HG02759 (cell line): ENCODE measurements around the gene ASB15.
"Not testable (repeated sequence)": the region's sequence is repeated elsewhere in the genome, so short reads cannot be mapped to it uniquely, and the experiment has no call there.

Experiments
- ATAC-seq: cut with Tn5 transposase; IDR thresholded peaks from one replicate; pipeline ENCODE4 v1.9.1; 2021; ENCODE audit warnings: mild to moderate bottlenecking, moderate library complexity; ENCODE audit not compliant: unreplicated experiment

Gene ASB15

DNA sequence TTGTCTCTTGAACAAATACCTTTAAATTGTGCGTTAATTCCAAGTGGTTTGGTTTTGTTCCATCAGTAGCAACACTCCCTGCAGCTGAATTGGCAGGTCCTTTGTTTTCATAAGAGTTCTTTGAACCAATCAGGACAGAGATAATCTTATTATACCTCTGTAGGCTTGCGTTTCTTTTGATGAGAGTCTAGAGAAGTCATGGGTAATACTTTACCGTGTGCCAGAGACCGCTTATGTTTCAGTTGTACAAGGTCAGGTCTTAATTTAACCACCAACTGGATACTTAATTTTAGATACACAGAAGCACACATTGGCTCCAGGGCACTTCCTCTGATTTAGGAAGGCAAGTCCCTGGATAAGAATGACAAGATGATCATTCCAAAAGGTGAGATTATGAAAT, at the start of gene ASB15:
ASB15 (plus strand) TSS at position 292 of the 400 bp plus-strand sequence. CDS start 12,682 bp downstream, outside the sequence.
- ATAC-seq = no peak

GRCh38 chr7:123552134-123552533, 49.5 kb upstream of the ASB15 start:
- ATAC-seq = not testable (repeated sequence)

DNA sequence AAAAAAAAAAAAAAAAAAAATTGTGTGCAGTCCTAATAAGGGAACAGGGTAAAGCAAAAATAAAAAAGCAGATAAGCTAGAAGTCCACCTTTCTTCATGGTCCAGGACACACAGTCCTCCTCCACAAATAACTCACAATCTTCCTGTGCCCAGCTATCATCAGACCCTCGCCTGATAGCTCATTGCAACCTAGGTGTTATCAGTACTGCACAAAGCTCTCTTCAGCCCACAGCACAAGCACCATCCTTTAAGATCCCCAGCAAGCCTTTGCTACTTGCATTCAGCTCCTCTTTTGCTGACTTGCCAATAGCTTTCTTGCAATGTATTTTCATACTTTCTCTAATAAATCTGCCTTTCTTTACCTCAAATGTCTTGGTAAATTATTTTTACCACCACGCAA, 49.0 kb upstream of the ASB15 start:
- no peak for ATAC-seq

- no peak for ATAC-seq
Observed at GRCh38 chr7:123553159-123553558, 48.5 kb upstream of the ASB15 start.

DNA sequence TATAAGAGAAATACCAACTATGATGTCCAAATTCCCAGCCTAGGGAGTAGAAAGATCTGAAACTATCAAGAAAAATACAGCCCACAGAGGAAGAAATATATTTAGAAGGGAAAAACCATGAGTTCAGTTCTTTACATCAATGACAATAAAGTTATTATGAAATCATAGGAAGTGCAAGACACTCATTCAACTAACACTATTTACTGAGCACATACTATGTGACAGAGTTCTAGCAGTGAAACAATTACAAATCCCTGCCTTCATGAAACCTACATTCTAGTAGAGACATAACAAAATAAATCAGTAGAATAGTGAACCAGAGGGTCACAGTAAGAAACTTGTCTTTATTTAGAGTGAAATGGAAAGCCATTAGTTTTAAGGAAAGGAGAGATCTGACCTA, 46.1 kb upstream of the ASB15 start:
- ATAC-seq = no peak

GRCh38 chr7:123557016-123557397, 44.6 kb upstream of the ASB15 start:
- ATAC-seq = no peak

GRCh38 chr7:123557398-123558288, 44.0 kb upstream of the ASB15 start, which contains the start of gene NDUFA5:
Gene NDUFA5 (minus strand): TSS chr7:123557818. CDS start chr7:123557795, 23 bp downstream.
- ATAC-seq = peak; percentile 97

- no peak for ATAC-seq
Observed at GRCh38 chr7:123558289-123558874, 43.2 kb upstream of the ASB15 start.

DNA sequence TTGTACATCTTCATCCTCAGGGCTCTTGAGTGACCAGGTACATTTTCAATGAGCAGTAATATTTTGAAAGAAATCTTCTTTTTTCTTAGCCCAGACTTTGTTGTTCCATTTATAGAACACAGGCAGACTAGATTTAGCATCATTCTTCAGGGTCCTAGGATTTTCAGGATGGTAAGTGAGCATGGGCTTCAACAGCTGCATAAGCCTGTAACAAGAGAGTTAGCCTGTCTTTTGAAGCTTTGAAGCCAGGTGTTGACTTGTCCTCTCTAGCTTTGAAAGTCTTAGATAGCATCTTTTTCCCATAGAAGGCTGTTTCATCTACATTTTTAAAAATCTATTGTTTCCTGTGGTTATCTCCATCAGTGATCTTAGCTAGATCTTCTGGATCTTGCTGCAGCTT, 39.5 kb upstream of the ASB15 start:
- ATAC-seq = no peak

DNA sequence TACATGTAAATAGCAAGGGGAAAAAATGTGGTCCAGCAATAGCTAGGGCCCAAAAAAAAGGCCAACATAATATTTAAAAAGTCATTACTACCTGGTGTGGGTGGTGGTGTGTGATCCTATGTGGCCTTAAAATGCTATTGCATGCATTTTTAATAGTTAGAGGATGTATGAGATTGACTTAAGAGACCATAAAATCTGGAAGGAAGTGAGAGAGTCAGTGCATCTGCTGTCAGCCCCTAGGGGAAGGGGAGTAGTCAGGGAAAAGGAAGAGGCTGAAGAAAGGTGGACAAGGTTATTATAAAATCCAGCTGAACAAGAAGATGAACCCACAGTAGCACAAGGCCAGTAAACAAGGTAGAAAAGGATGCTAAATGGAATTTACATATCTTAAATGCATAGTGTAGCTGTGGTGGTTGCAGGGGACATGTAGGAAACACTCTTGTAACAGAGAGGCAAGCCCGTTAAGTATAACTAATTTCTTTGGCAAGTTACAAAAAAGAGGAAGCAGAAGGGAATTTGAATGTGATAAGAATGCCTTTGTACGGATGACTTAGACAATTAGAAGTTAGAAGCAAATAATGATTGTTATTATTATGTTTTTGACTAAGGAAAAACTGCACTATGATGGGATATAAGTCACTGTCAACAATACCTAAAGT, 32.1 kb upstream of the ASB15 start:
- ATAC-seq = no peak

DNA sequence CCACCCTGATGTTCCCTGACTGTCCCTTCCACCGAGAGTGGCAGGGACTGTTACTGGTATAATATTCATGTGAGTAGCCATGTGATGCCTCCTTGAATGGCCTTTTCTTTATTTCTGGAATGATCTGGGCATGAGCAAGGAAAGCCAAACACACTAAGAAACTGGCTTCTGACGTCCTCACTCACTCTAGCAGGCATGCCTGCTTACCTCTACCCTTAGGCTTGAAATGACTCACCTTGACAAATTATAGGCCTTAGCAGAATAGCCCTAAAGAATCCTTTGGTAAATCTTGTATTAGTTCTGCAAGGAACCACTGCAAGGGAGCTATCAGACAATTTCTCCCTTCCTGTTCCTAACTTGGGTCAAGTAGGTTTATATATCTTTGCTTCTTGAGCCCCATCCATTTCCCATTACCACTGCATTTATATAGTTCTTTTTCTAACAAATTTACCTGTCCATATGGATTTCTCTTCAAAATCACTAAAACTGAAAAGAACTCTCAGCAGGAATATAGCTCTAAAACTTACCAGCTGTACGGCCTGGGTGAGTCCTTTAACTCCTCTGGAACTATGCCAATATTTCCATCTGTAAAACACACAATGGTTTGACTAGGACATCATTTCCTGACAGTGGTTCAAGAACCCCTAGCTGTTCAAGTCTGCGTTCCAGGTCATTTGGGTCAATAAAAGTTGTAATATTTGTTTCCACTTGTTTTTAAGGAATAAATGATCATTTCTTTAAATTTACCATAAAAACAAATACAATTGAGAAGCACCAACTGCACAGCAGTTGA, 31.0 kb upstream of the ASB15 start:
- no peak for ATAC-seq

DNA sequence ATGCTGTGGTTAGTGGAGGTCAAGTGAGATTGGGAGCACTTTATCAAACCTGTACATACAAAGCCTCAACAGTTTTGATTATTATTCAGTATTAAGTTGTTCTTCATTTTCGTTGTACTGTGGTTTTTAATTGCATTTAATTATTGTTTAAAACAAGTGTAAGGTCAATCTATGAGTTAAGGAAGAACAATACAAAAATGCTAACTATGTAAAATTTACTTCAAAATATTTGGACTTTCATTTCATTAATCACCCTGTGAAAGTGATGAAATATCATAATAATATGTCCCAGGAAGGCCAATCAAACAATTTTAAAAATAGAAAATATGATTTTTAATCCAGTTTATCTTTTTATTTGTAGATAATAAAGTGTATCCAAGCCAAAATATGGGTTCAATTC, 30.4 kb upstream of the ASB15 start:
- no peak for ATAC-seq

DNA sequence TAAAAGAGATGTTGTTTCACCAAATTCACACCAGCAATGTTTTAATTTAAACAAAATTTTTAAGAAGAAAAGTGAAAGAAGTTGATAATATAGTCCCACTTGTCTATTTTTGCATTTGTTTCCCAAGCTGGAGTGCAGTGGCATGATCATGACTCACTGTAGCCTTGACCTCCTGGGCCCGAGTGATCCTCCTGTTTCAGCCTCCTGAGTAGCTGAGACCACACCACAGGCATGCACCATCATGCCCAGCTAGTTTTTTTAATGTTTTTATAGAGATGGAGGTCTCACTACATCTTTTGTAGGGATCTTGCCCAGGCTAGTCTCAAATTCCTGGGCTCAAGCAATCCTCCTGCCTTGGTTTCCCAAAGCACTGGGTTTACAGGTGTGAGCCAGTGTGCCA, 29.9 kb upstream of the ASB15 start:
- ATAC-seq = no peak

DNA sequence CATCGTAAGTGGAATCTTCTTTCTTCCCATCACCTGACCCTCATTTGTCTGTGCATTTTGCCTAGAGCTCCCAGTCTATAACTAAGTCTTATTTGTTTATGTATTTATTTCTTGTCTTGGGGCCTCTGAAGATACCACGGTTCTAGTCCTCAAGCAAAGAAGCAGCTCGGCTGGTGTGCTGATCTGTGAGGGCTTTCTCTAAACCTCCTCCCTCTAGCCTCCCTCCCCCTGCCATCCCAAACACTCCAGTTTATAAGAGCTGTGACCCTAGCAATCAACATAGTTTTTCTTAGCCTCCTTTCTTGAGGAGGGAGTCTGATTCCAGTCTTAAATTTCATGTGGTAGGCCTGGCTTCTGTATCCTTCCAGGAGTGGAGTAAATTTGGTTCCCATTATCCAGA, 28.3 kb upstream of the ASB15 start:
- ATAC-seq = no peak

- no peak for ATAC-seq
Observed at GRCh38 chr7:123573896-123574467, 27.6 kb upstream of the ASB15 start.

GRCh38 chr7:123579416-123579815, 22.2 kb upstream of the ASB15 start:
- no peak for ATAC-seq

DNA sequence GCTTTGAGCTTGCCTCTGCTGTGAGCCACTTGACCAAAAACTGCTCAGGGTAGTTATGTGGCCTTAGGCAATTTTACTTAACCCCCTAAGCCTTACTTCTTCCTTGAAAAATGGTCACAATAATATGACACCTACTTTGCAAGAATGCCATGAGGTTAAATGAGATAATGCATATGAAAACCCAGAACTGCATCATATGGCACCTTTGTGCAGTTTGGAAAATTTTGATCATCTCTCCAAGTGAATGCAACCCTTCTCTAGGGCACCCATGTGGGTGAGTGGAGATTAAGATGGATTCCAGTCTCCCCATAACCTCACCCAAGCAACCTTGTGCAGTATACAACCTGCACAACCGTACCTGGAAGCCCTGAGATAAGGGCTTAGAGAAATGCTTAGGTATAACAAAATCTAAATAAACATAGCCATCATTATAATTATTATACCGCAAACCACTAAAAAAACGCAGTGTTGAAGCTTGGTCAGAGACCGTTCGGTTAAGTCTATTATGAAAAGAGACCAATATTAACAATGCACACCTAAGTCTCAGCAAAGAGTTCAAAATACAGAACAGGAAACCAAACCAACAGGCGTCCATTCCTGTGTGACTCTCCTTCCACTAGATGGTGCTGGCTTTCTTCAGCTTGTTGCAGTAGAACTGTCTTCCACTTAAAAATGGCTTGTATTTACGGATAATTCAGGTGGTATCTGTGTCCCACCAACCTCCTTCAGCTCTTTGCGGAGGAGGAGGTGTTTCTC, 21.0 kb upstream of the ASB15 start:
- peak; percentile 71 for ATAC-seq

GRCh38 chr7:123581162-123581459, 20.5 kb upstream of the ASB15 start:
- peak; percentile 15 for ATAC-seq

GRCh38 chr7:123583821-123584220, 17.8 kb upstream of the ASB15 start:
- ATAC-seq = no peak

DNA sequence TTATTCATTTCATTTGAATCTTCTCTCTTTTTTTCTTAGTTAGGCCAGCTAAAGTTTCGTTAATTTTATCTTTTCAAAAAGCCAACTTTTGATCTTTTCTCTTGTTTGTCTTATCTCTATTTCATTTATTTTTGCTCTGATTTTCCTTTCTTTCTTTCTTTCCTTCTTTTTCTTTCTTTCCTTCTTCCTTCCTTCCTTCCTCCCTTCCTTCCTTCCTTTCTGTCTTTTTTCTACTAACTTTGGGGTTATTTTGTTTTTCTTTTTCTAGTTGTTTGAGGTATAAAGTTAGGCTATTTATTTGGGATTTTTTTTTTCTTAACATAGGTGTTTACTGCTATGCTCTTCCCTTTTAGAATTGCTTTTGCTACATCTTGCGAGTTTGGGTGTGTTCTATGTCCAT, 13.2 kb upstream of the ASB15 start:
- ATAC-seq = no peak
